Cerebellar nuclear complex (tissue), 1 donor: ENCODE data around the gene EFL1.
"Not testable (repeated sequence)": the region's sequence is repeated elsewhere in the genome, so short reads cannot be mapped to it uniquely, and the experiment has no call there.

Experiments used
- DNase-seq, 2 experiments: peaks; one replicate each; lab custom pipeline; 2025; lab: John Stamatoyannopoulos, UW

EFL1 gene

GRCh38 chr15:82262422-82263026, at the start of gene EFL1, which contains the start of gene SAXO2:
EFL1 (minus strand) TSS chr15:82262734; CDS start chr15:82261778, 956 bp downstream.
SAXO2 (plus strand) TSS chr15:82262818; CDS start chr15:82262880, 62 bp downstream.
- DNase-seq: peak; percentile 50 to 88

- not testable (repeated sequence) for DNase-seq
Observed at GRCh38 chr15:82311321-82311720, 48.8 kb upstream of the EFL1 start.

GRCh38 chr15:82309802-82310201, 47.3 kb upstream of the EFL1 start:
- DNase-seq: no peak

GRCh38 chr15:82307714-82308081, 45.2 kb upstream of the EFL1 start:
- no peak for DNase-seq

- no peak for DNase-seq
Observed at GRCh38 chr15:82306791-82307713, 44.5 kb upstream of the EFL1 start.

- no peak for DNase-seq
Observed at GRCh38 chr15:82305621-82306048, 43.1 kb upstream of the EFL1 start.

GRCh38 chr15:82304778-82305090, 42.2 kb upstream of the EFL1 start:
- DNase-seq: no peak

- DNase-seq: no peak
Observed at GRCh38 chr15:82303956-82304777, 41.6 kb upstream of the EFL1 start.

- no peak for DNase-seq
Observed at GRCh38 chr15:82301296-82302016, 38.9 kb upstream of the EFL1 start.

GRCh38 chr15:82300883-82301282, 38.3 kb upstream of the EFL1 start:
- DNase-seq: no peak

- DNase-seq: not testable (repeated sequence)
Observed at GRCh38 chr15:82300326-82300725, 37.8 kb upstream of the EFL1 start.

GRCh38 chr15:82299511-82299914, 37.0 kb upstream of the EFL1 start:
- not testable (repeated sequence) for DNase-seq

GRCh38 chr15:82298520-82298919, 36.0 kb upstream of the EFL1 start:
- DNase-seq: no peak

- DNase-seq: no peak
Observed at GRCh38 chr15:82298032-82298431, 35.5 kb upstream of the EFL1 start.

- no peak for DNase-seq
Observed at GRCh38 chr15:82297546-82297945, 35.0 kb upstream of the EFL1 start.

- DNase-seq: no peak
Observed at GRCh38 chr15:82294061-82294690, 31.6 kb upstream of the EFL1 start.

- DNase-seq: no peak
Observed at GRCh38 chr15:82292271-82292670, 29.7 kb upstream of the EFL1 start.

- DNase-seq: not testable (repeated sequence)
Observed at GRCh38 chr15:82288202-82288601, 25.7 kb upstream of the EFL1 start.

- DNase-seq: not testable (repeated sequence)
Observed at GRCh38 chr15:82286475-82286874, 23.9 kb upstream of the EFL1 start.

GRCh38 chr15:82284381-82284780, 21.8 kb upstream of the EFL1 start:
- DNase-seq: not testable (repeated sequence)

- DNase-seq: not testable (repeated sequence)
Observed at GRCh38 chr15:82282386-82282785, 19.9 kb upstream of the EFL1 start.
